ENCODE measurements around the gene FGGY.

GRCh38 chr1:59355361-59355760, 58.5 kb downstream of the FGGY start:
- TF ChIP-seq, protein P1, sequence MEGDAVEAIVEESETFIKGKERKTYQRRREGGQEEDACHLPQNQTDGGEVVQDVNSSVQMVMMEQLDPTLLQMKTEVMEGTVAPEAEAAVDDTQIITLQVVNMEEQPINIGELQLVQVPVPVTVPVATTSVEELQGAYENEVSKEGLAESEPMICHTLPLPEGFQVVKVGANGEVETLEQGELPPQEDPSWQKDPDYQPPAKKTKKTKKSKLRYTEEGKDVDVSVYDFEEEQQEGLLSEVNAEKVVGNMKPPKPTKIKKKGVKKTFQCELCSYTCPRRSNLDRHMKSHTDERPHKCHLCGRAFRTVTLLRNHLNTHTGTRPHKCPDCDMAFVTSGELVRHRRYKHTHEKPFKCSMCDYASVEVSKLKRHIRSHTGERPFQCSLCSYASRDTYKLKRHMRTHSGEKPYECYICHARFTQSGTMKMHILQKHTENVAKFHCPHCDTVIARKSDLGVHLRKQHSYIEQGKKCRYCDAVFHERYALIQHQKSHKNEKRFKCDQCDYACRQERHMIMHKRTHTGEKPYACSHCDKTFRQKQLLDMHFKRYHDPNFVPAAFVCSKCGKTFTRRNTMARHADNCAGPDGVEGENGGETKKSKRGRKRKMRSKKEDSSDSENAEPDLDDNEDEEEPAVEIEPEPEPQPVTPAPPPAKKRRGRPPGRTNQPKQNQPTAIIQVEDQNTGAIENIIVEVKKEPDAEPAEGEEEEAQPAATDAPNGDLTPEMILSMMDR (conservative IDR thresholded peaks at IDR 0.05): no peak
- no peak for TF ChIP-seq EZH2 (IDR thresholded peaks at IDR 0.05; ENCODE audit: low read depth)
